Measurements from ENCODE around the gene ARID4A.

The ARID4A gene

DNA sequence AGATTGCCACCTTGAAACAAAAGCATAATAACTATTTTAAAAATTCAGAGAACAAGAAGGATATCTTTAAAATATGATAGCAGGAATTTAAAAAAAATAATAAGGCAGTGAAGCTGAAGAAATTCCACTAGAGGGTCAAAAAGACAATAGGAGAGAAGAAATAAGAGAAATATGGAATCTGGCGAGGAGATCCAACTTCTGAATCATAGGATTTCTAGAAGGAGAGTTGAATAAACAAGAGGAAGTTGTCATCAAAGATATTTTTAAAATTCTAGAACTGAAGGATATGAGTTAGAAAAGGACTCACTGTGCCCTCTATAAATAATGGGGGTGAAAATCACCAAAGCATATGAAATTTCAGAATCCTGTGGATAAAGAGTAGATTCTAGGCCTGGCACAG lies 70.6 kb downstream of the ARID4A start:
- Histone ChIP-seq H4K91ac (ENCODE audit: low read depth, low read length, poor library complexity) (no peak overlapping the region), H3K9me3 (replicated peaks in 1 of 2; ENCODE audit: control insufficient read depth in 2 of 2, insufficient read depth in 1 of 2, low read depth in 1 of 2, low read length in 2 of 2) (no peaks in the 10 kb centered on the region), H2BK15ac (ENCODE audit: low read length) (no peak overlapping the region), H3K23ac (ENCODE audit: low read depth, low read length, poor library complexity) (no peak overlapping the region), H3K27ac (replicated peaks; ENCODE audit: low read length) (no peak overlapping the region), H3K4me1 (ENCODE audit: control insufficient read depth in 2 of 2, insufficient read depth in 1 of 2, low read depth in 1 of 2, low read length in 2 of 2) (no peaks in the 10 kb centered on the region), H2BK120ac (ENCODE audit: low read depth, low read length) (no peak overlapping the region), H3K4me2 (ENCODE audit: insufficient read depth, low read length, poor library complexity, severe bottlenecking) (no peak overlapping the region), H3K79me1 (ENCODE audit: low read depth, low read length) (no peaks in the 10 kb centered on the region), H3K36me3 (replicated peaks in 1 of 2; ENCODE audit: control insufficient read depth in 2 of 2, insufficient read depth in 2 of 2, low read length in 2 of 2) (peaks cover 10 to 98% of the 10 kb centered on the region in 2 donors), H3K4ac (ENCODE audit: low read length) (no peak overlapping the region), H2AFZ (ENCODE audit: low read length) (no peak overlapping the region), H2AK5ac (ENCODE audit: low read depth, low read length) (no peak overlapping the region), H3K9ac (ENCODE audit: low read depth, low read length, poor library complexity) (no peak overlapping the region), H4K8ac (ENCODE audit: low read depth, low read length) (no peak overlapping the region), H3K4me3 (ENCODE audit: low read length in 2 of 2) (no peak overlapping the region), H3K27me3 (ENCODE audit: control insufficient read depth in 3 of 3, insufficient read depth in 3 of 3, low read depth in 1 of 3, low read length in 3 of 3) (no peaks in the 10 kb centered on the region), H2BK12ac (ENCODE audit: low read length) (no peak overlapping the region), H2BK5ac (ENCODE audit: low read length) (no peak overlapping the region), H3K18ac (ENCODE audit: low read length) (no peak overlapping the region), H3K14ac (ENCODE audit: low read length) (no peak overlapping the region)
- no CpG with 5 or more reads among the region's 1 CpG for WGBS, 2 donors (ENCODE audit: extremely low coverage in 2 of 2, insufficient read length in 2 of 2, insufficient replicate concordance in 1 of 2)
- DNase-seq (ENCODE audit: low spot score), result no peak

- no peak overlapping the region for H3K14ac ChIP-seq (ENCODE audit: low read length)
- H3K79me1 ChIP-seq (ENCODE audit: low read depth, low read length), result no peaks in the 10 kb centered on the region
- peaks cover 4 to 76% of the 10 kb centered on the region in 2 donors for H3K36me3 ChIP-seq (replicated peaks in 1 of 2; ENCODE audit: control insufficient read depth in 2 of 2, insufficient read depth in 2 of 2, low read length in 2 of 2)
These were observed 78.4 kb downstream of the ARID4A start for GRCh38 chr14:58376791-58377190.

DNA sequence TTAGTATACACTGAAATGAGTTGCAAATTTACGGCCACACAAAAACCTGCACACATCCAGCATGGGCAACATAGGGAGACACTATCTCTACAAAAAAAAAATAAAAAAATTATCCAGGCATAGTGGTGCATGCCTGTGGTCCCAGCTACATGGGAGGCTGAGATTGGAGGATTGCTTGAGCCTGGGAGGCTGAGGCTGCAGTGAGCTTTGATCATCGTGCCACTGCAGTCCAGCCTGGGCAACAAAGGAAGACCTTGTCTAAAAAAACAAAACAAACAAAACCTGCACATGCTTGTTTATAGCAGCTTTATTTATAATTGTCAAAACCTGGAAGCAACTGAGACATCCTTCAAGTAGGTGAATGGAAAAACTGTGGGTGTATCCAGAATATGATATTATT lies 92.5 kb downstream of the ARID4A start:
- H3K18ac ChIP-seq (ENCODE audit: low read length), result no peak overlapping the region
- no peak overlapping the region for H2BK5ac ChIP-seq (ENCODE audit: low read length)
- H3K27me3 ChIP-seq (ENCODE audit: control insufficient read depth in 3 of 3, insufficient read depth in 3 of 3, low read depth in 1 of 3, low read length in 3 of 3), result no peaks in the 10 kb centered on the region
- no peak overlapping the region for H2BK120ac ChIP-seq (ENCODE audit: low read depth, low read length)
- no peak overlapping the region for H3K9ac ChIP-seq (ENCODE audit: low read depth, low read length, poor library complexity)
- H3K14ac ChIP-seq (ENCODE audit: low read length), result no peak overlapping the region
- H2BK12ac ChIP-seq (ENCODE audit: low read length), result no peak overlapping the region
- no peak overlapping the region for H3K4ac ChIP-seq (ENCODE audit: low read length)
- no peaks in the 10 kb centered on the region for H3K9me3 ChIP-seq (replicated peaks in 1 of 2; ENCODE audit: control insufficient read depth in 2 of 2, insufficient read depth in 1 of 2, low read depth in 1 of 2, low read length in 2 of 2)
- no peak overlapping the region for H3K4me2 ChIP-seq (ENCODE audit: insufficient read depth, low read length, poor library complexity, severe bottlenecking)
- H3K79me1 ChIP-seq (ENCODE audit: low read depth, low read length), result no peaks in the 10 kb centered on the region
- H3K27ac ChIP-seq (replicated peaks; ENCODE audit: low read length), result no peak overlapping the region
- no peak overlapping the region for H2BK15ac ChIP-seq (ENCODE audit: low read length)
- no peak for DNase-seq (ENCODE audit: low spot score)
- no peak overlapping the region for H4K8ac ChIP-seq (ENCODE audit: low read depth, low read length)
- H3K4me1 ChIP-seq (ENCODE audit: control insufficient read depth in 2 of 2, insufficient read depth in 1 of 2, low read depth in 1 of 2, low read length in 2 of 2), result peaks cover 0 to 3% of the 10 kb centered on the region in 2 donors
- no peak overlapping the region for H3K23ac ChIP-seq (ENCODE audit: low read depth, low read length, poor library complexity)
- H2AFZ ChIP-seq (ENCODE audit: low read length), result no peak overlapping the region
- H4K91ac ChIP-seq (ENCODE audit: low read depth, low read length, poor library complexity), result no peak overlapping the region
- no peak overlapping the region for H2AK5ac ChIP-seq (ENCODE audit: low read depth, low read length)
- no CpG with 5 or more reads among the region's 2 CpGs for WGBS, 2 donors (ENCODE audit: extremely low coverage in 2 of 2, insufficient read length in 2 of 2, insufficient replicate concordance in 1 of 2)
- no peaks in the 10 kb centered on the region for H3K36me3 ChIP-seq (replicated peaks in 1 of 2; ENCODE audit: control insufficient read depth in 2 of 2, insufficient read depth in 2 of 2, low read length in 2 of 2)
- H3K4me3 ChIP-seq (ENCODE audit: low read length in 2 of 2), result no peak overlapping the region

More at GRCh38 chr14:58376791-58377190, 78.4 kb downstream of the ARID4A start:
- Histone ChIP-seq H3K27ac (replicated peaks; ENCODE audit: low read length) (no peak overlapping the region), H3K4me2 (ENCODE audit: insufficient read depth, low read length, poor library complexity, severe bottlenecking) (no peak overlapping the region), H4K8ac (ENCODE audit: low read depth, low read length) (no peak overlapping the region), H3K4ac (ENCODE audit: low read length) (no peak overlapping the region), H2AK5ac (ENCODE audit: low read depth, low read length) (no peak overlapping the region), H3K9me3 (replicated peaks in 1 of 2; ENCODE audit: control insufficient read depth in 2 of 2, insufficient read depth in 1 of 2, low read depth in 1 of 2, low read length in 2 of 2) (peaks cover 0 to 11% of the 10 kb centered on the region in 2 donors), H2BK15ac (ENCODE audit: low read length) (no peak overlapping the region), H2BK12ac (ENCODE audit: low read length) (no peak overlapping the region), H3K23ac (ENCODE audit: low read depth, low read length, poor library complexity) (no peak overlapping the region), H3K9ac (ENCODE audit: low read depth, low read length, poor library complexity) (no peak overlapping the region), H2BK120ac (ENCODE audit: low read depth, low read length) (no peak overlapping the region), H2AFZ (ENCODE audit: low read length) (no peak overlapping the region), H3K27me3 (ENCODE audit: control insufficient read depth in 3 of 3, insufficient read depth in 3 of 3, low read depth in 1 of 3, low read length in 3 of 3) (no peaks in the 10 kb centered on the region), H3K4me3 (ENCODE audit: low read length in 2 of 2) (no peak overlapping the region), H3K18ac (ENCODE audit: low read length) (no peak overlapping the region), H4K91ac (ENCODE audit: low read depth, low read length, poor library complexity) (no peak overlapping the region), H3K4me1 (ENCODE audit: control insufficient read depth in 2 of 2, insufficient read depth in 1 of 2, low read depth in 1 of 2, low read length in 2 of 2) (no peaks in the 10 kb centered on the region), H2BK5ac (ENCODE audit: low read length) (no peak overlapping the region)
- no peak for DNase-seq (ENCODE audit: low spot score)

GRCh38 chr14:58395562-58395811 lies 97.1 kb downstream of the ARID4A start:
- no peak overlapping the region for H2BK120ac ChIP-seq (ENCODE audit: low read depth, low read length)

More at GRCh38 chr14:58395562-58395811, 97.1 kb downstream of the ARID4A start:
- Histone ChIP-seq H4K91ac (ENCODE audit: low read depth, low read length, poor library complexity) (no peak overlapping the region), H2BK15ac (ENCODE audit: low read length) (no peak overlapping the region), H3K9me3 (replicated peaks in 1 of 2; ENCODE audit: control insufficient read depth in 2 of 2, insufficient read depth in 1 of 2, low read depth in 1 of 2, low read length in 2 of 2) (no peaks in the 10 kb centered on the region), H3K36me3 (replicated peaks in 1 of 2; ENCODE audit: control insufficient read depth in 2 of 2, insufficient read depth in 2 of 2, low read length in 2 of 2) (no peaks in the 10 kb centered on the region), H2AK5ac (ENCODE audit: low read depth, low read length) (no peak overlapping the region), H3K4me2 (ENCODE audit: insufficient read depth, low read length, poor library complexity, severe bottlenecking) (peak overlapping the region; percentile 86), H3K4me1 (ENCODE audit: control insufficient read depth in 2 of 2, insufficient read depth in 1 of 2, low read depth in 1 of 2, low read length in 2 of 2) (peaks cover 0 to 5% of the 10 kb centered on the region in 2 donors), H3K79me1 (ENCODE audit: low read depth, low read length) (no peaks in the 10 kb centered on the region), H3K23ac (ENCODE audit: low read depth, low read length, poor library complexity) (no peak overlapping the region), H3K9ac (ENCODE audit: low read depth, low read length, poor library complexity) (no peak overlapping the region), H3K14ac (ENCODE audit: low read length) (no peak overlapping the region), H2BK5ac (ENCODE audit: low read length) (no peak overlapping the region), H2AFZ (ENCODE audit: low read length) (peak overlapping the region; percentile 83), H2BK12ac (ENCODE audit: low read length) (no peak overlapping the region), H3K4me3 (ENCODE audit: low read length in 2 of 2) (peak overlapping the region in 1 of 2 donors; percentile 75), H3K18ac (ENCODE audit: low read length) (peak overlapping the region; percentile 2), H4K8ac (ENCODE audit: low read depth, low read length) (no peak overlapping the region), H3K27ac (replicated peaks; ENCODE audit: low read length) (no peak overlapping the region), H3K27me3 (ENCODE audit: control insufficient read depth in 3 of 3, insufficient read depth in 3 of 3, low read depth in 1 of 3, low read length in 3 of 3) (peaks cover 0 to 2% (median 0%) of the 10 kb centered on the region in 3 experiments), H3K4ac (ENCODE audit: low read length) (no peak overlapping the region)
- no peak for DNase-seq (ENCODE audit: low spot score)
- WGBS, 2 donors (ENCODE audit: extremely low coverage in 2 of 2, insufficient read length in 2 of 2, insufficient replicate concordance in 1 of 2), result no CpG with 5 or more reads among the region's 10 CpGs
